Thoracic aorta (tissue), 2 donors: ENCODE measurements around the gene GABBR2. TPM values are rescaled to one million over a fixed set of nuclear protein-coding genes. Genes with fewer than 3 reads are reported as not detected.

Experiments used
- ATAC-seq: fragments of 150-250 bp; one replicate; pipeline ENCODE4 v1.8.0; 2017; ENCODE audit warnings: low read depth; ENCODE audit not compliant: insufficient number of reproducible peaks, low FRiP score
- DNase-seq: peaks from one replicate; pipeline ENCODE4 v3.0.0-alpha.2; 2020; ENCODE audit warnings: low spot score
- H3K27ac ChIP-seq, 2 donors: fragments of 200-600 bp; sonication (generic); 1 replicate in 1 of 2; 2 replicates in 1 of 2; pipeline ENCODE4 v1.5.1; 2016; ENCODE audit warnings: mild to moderate bottlenecking in 2 of 2, moderate library complexity in 2 of 2
- H3K27me3 ChIP-seq: fragments of 200-600 bp; sonication (generic); replicated peaks from 2 replicates; pipeline ENCODE4 v1.6.0; 2016; ENCODE audit warnings: mild to moderate bottlenecking; ENCODE audit not compliant: insufficient read depth
- H3K36me3 ChIP-seq: fragments of 200-600 bp; sonication (generic); one replicate; pipeline ENCODE4 v1.5.1; 2016
- H3K4me1 ChIP-seq, 2 donors: fragments of 200-600 bp; sonication (generic); 1 replicate in 1 of 2; 2 replicates in 1 of 2; pipeline versions ENCODE4 v1.5.1 to v1.6.0; 2016; ENCODE audit warnings: low read depth in 2 of 2, mild to moderate bottlenecking in 1 of 2; ENCODE audit not compliant: control insufficient read depth in 1 of 2
- H3K4me3 ChIP-seq: fragments of 200-600 bp; sonication (generic); 2 replicates; pipeline ENCODE4 v1.5.1; 2016; ENCODE audit warnings: mild to moderate bottlenecking
- H3K9me3 ChIP-seq: fragments of 200-600 bp; sonication (generic); 2 replicates; pipeline ENCODE4 v1.5.1; 2016
- total RNA-seq, 2 donors: library from RNA; depleted of rRNA; stranded (reverse); fragments of >200 nt; gene quantifications; one replicate each; pipeline versions ENCODE4 v1.1.0 to v1.2.3, GENCODE V29; 2016
- TF ChIP-seq, protein P1 (sequence below): fragments of 200-600 bp; sonication (generic); IDR thresholded peaks from one replicate; pipeline ENCODE4 v1.5.1; 2019; ENCODE audit warnings: antibody characterized with exemption

GABBR2 gene
- total RNA-seq, 2 donors from 2014 or later = not detected

- ATAC-seq (no peak), DNase-seq (no peak)
- no peaks in the 10 kb centered on the region for H3K36me3 ChIP-seq
- no peaks in the 10 kb centered on the region for H3K4me1 ChIP-seq
- no peak overlapping the region for H3K4me3 ChIP-seq
- no peaks in the 10 kb centered on the region for H3K9me3 ChIP-seq
- TF ChIP-seq, protein P1, sequence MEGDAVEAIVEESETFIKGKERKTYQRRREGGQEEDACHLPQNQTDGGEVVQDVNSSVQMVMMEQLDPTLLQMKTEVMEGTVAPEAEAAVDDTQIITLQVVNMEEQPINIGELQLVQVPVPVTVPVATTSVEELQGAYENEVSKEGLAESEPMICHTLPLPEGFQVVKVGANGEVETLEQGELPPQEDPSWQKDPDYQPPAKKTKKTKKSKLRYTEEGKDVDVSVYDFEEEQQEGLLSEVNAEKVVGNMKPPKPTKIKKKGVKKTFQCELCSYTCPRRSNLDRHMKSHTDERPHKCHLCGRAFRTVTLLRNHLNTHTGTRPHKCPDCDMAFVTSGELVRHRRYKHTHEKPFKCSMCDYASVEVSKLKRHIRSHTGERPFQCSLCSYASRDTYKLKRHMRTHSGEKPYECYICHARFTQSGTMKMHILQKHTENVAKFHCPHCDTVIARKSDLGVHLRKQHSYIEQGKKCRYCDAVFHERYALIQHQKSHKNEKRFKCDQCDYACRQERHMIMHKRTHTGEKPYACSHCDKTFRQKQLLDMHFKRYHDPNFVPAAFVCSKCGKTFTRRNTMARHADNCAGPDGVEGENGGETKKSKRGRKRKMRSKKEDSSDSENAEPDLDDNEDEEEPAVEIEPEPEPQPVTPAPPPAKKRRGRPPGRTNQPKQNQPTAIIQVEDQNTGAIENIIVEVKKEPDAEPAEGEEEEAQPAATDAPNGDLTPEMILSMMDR = no peak
- no peaks in the 10 kb centered on the region for H3K27me3 ChIP-seq
- no peak overlapping the region for H3K27ac ChIP-seq
Measured at GRCh38 chr9:98341157-98342097, 367.3 kb downstream of the GABBR2 start.

DNA sequence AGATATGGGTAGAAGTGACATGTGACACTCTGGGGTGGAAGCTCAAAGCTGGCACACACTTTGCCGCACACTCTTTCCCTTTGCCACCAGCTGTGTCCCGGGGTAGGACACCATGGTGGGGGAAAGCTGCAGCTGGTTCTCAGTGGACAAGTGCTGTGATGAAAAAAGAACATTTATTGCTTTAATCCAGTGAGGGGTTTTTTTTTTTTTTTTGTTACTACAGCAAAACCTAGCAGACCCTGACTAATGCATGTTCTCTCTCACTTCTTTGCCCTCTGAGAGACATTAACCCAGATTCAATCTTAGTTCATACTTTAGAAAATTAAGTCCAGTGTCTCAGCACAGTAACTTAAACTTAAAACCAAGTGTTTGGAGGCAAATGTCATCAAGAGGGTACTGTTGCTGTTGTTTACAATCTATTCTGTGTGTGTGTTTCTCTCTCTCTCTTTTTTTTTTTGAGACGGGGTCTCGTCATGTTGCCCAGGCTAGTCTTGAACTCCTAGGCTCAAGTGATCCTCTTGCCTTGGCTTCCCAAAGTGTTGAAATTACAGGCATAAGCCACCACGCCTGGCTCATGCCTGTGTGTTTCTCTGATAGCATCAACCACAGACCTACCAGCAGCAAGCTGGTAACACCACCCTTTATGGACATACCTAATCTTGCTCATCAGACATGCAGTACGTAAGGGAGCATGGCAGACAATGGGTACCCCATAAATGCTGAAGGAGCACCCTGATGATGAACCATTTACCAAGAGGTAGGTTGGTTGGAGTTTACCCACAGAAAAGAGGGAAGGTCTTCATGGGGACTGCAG lies 368.5 kb downstream of the GABBR2 start:
- ATAC-seq = no peak
- TF ChIP-seq, protein P1 = no peak
- no peaks in the 10 kb centered on the region for H3K4me1 ChIP-seq
- H3K27me3 ChIP-seq = no peaks in the 10 kb centered on the region
- no peak for DNase-seq
- H3K27ac ChIP-seq = no peak overlapping the region
- no peak overlapping the region for H3K4me3 ChIP-seq
- H3K9me3 ChIP-seq = no peaks in the 10 kb centered on the region
- H3K36me3 ChIP-seq = no peaks in the 10 kb centered on the region

- no peak overlapping the region for H3K27ac ChIP-seq
- no peaks in the 10 kb centered on the region for H3K9me3 ChIP-seq
- ATAC-seq = no peak
- no peaks in the 10 kb centered on the region for H3K36me3 ChIP-seq
- no peaks in the 10 kb centered on the region for H3K27me3 ChIP-seq
- DNase-seq = no peak
- TF ChIP-seq, protein P1 = no peak
- no peak overlapping the region for H3K4me3 ChIP-seq
- H3K4me1 ChIP-seq = no peaks in the 10 kb centered on the region
Measured at GRCh38 chr9:98335661-98336060, 373.1 kb downstream of the GABBR2 start.

- H3K4me3 ChIP-seq = no peak overlapping the region
- no peaks in the 10 kb centered on the region for H3K9me3 ChIP-seq
- no peak overlapping the region for H3K27ac ChIP-seq
- no peak for ATAC-seq
- TF ChIP-seq, protein P1 = no peak
- no peak for DNase-seq
- no peaks in the 10 kb centered on the region for H3K36me3 ChIP-seq
- no peaks in the 10 kb centered on the region for H3K4me1 ChIP-seq
- no peaks in the 10 kb centered on the region for H3K27me3 ChIP-seq
Measured at GRCh38 chr9:98334796-98335195, 373.9 kb downstream of the GABBR2 start.
